Skin epidermis (tissue), 12 donors: ENCODE measurements around the gene KCNAB2.
"Not testable (repeated sequence)": the region's sequence is repeated elsewhere in the genome, so short reads cannot be mapped to it uniquely, and the experiment has no call there.

Source experiments
- H3K27ac ChIP-seq, 21 experiments: fragments of 200-600 bp; sonication (generic) in 11 of 21; one replicate each; pipeline ENCODE4 v1.5.0; 2020; ENCODE audit warnings: mild to moderate bottlenecking in 3 of 21, inconsistent platforms in 2 of 21, moderate library complexity in 2 of 21
- H3K4me3 ChIP-seq, 7 experiments: fragments of 200-600 bp; sonication (generic) in 2 of 7; one replicate each; pipeline ENCODE4 v1.5.0; 2020; ENCODE audit warnings: inconsistent platforms in 2 of 7, mild to moderate bottlenecking in 2 of 7, moderate library complexity in 1 of 7

The KCNAB2 gene

DNA sequence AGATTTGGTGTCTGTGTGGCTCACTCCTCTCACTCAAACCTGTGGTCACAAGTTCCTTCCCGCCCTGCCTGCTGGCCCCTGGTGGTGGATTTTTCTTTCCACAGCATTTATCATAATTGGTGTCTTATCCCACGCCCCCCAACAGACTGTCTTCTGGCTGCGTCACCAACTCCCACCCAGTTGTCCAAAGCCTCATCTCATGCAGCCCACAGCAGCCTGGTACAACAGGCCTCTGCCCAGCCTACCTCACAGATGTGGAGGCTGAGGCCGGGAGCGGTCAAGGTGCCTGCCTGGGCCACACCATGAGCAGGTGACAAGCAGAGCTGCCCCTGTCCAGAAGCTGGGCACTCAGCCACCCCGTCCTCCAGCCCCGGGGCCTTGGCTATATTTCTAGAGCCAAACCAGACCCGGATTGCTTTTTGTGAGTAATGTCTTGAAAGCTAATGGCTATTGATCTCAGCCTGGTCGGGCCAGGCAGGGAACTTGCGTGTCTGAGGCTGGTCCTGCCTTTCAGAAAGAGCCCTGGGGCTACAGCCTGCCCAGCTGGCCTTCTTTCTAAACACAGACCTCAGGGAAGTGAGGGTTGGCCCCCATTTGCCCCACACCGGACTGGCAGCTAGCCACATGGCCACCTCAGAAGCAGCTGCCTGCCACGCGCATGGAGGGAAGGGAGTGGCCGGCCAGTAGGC, 2.6 kb downstream of the KCNAB2 start:
- no peak overlapping the region for H3K27ac ChIP-seq
- no peak overlapping the region for H3K4me3 ChIP-seq

DNA sequence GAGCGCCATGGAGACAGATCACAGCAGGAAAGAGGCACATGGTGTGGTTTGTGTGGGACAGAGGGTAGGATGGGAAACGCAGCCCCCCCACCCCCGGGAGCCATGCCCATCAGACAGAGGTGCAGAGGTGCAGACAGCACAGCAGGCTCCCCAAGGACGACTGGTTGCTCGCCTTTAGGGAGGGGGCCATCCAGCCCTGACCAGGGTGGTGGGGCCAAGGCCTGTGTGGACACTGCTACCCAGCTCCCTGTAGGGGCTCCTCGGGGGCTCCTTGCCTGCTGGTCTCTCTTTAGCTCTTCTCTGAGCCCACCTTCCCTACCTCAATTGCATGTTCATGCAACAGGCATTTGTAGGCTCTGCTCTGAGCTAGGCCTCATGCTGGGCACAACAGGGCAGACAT, 3.7 kb downstream of the KCNAB2 start:
- no peak overlapping the region for H3K4me3 ChIP-seq
- no peak overlapping the region for H3K27ac ChIP-seq

DNA sequence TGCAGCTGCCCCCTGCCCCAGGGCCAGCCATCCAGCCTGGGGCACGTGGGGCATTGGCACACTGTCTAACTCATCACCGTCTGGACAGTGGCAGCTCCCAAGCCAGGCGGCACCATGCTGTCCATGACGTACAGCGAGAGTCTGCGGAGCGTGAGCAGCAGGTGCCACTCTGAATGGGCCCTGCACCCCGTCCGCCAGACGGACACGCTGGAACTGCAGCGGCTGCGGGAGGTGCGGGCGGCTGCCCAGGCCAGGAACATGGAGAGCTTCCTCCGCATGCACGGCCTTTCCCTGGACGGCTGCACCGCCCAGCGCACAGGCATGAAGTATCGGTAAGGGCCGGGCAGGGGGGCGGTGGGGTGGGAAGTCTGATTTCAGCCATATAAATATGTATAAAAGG, 5.7 kb downstream of the KCNAB2 start:
- Histone ChIP-seq H3K4me3 (no peak overlapping the region), H3K27ac (no peak overlapping the region)

DNA sequence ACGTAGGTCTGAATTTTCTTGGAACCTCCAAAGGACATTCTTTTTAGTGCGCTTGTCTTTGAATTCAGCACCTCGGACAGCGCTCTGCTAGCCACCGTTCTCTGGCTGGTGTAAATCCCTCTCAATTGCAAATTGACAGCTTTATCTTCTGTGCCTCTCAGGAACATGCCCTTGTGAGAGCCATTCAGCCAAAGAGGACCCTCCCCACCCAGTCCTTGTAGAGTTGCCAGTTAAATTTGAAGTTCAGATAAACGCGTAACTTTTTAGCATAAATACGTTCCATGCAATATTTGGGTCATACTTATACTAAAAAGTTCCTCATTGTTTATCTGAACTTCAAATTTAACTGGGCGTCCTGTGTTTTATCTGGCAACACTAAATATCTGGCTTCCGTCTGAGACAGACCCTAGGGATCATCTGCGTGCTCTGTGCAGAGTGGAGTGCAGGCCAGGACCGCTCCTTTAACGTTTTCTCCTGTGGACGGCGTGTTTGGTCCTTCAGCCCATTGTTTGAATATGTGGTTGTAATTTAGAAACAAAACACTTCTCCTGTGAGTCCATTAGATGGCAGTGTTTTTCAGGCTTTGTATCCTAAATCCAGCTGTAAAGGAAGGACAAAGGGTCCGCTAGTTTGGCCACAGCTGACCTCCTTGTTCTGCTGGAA, 7.0 kb downstream of the KCNAB2 start:
- Histone ChIP-seq H3K4me3 (no peak overlapping the region), H3K27ac (no peak overlapping the region)

DNA sequence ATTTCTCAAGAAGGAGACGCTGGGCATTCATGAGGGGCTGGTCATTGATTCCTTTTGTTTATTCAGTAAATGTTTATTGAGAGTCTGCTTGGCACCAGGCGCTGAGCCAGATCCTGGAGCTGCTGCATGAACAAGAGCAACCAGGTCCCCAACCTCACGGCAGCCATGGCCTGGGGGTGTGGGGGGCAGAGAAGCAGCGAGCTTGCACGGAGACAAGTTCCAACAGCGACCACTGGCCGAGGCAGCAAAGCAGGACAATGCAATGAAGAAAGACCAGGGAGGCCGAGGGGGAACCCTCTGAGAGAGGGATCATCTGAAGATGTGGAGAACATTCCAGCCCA, 7.5 kb downstream of the KCNAB2 start:
- no peak overlapping the region for H3K4me3 ChIP-seq
- no peak overlapping the region for H3K27ac ChIP-seq

DNA sequence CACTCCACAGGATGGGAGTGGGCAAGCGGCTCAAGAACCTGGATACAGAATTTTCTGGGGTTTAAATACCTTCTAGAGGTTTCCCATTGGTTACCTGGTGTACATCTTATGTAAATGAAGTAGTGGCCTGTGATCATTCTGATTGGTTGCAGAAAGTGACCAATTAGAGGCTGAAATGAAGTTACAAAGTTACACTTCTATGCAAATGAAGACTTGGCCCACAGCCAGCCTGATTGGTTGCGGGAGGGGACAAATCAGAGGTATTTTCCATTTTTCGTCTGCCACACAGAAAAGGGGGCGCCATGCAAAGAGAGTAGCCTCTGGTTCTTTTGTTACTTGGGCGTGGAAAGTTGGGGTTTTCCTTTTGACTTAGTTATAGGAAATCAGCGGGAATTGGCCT, 8.9 kb downstream of the KCNAB2 start:
- Histone ChIP-seq H3K27ac (no peak overlapping the region), H3K4me3 (no peak overlapping the region)

DNA sequence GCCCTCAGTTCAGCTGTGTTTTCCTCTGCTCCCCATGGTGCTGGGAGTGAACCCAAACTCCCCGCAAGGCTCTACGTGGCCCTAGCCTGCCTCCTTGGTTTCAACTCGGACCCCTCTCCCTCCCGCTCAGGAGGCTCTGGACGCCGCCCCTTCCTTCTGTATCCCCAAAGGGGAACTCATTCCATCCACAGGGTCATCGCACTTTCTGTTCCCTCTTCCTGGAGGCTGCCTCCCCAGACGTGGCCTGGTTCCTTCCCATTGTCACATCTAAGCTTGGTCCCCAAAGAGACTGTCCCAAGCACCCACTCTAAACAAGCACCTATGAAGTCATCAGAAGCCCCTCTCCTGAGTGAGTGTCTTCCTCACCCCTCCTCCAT, 10.9 kb downstream of the KCNAB2 start:
- Histone ChIP-seq H3K4me3 (no peak overlapping the region), H3K27ac (peak overlapping the region in 1 of 21 experiments; percentile 21)

DNA sequence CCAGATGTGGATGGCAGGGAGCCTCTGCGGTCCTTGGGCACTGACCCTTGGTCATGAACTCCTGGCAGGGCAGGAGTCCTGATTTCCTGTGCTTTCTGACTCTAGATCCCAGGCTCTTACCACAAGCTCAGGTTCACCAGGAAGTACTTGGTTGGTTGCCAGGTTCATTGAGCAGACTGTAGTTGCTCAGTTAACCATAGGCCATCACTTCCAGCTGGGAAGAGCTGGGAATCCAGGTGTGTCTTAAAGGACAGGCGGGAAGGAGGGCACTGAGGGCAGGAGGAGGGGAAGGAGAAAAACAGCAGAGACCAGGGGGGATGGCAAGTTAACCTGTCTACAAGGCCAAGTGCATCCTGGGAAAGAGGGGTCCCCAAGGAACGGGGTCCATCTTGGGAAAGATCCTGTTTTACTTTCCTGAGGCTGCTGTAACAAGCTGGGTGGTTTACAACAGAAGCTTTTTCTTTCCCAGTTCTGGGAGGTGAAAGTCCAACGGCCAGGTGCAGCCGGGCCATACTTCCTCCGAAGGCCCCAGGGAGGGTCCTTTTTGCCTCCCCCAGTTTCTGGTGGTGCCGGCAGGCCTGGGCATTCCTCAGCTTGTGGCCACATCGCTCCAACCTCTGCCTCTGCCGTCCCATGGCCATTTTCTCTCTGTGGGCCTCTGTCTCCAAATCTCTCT, 11.6 kb downstream of the KCNAB2 start:
- Histone ChIP-seq H3K27ac (no peak overlapping the region), H3K4me3 (no peak overlapping the region)

DNA sequence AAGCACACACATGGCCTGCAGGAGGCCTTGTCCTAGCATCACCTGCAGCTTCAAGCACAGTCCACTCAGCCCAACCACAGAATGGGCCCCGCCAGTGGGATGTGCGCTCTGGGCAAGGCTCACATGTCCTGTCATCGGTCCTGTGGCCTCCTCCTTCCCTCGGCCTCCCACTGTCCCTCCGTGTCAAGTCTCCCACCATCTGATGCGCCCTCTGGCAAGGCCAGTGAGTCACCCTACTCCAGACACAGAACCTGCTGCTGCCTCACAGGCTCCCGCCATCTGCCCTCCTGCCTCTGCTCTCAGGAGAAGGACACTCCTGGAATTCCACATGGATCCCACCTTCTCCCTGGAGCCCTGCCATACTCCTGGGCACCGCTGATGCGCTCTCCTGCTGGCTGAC, 14.2 kb downstream of the KCNAB2 start:
- Histone ChIP-seq H3K27ac (no peak overlapping the region), H3K4me3 (no peak overlapping the region)

DNA sequence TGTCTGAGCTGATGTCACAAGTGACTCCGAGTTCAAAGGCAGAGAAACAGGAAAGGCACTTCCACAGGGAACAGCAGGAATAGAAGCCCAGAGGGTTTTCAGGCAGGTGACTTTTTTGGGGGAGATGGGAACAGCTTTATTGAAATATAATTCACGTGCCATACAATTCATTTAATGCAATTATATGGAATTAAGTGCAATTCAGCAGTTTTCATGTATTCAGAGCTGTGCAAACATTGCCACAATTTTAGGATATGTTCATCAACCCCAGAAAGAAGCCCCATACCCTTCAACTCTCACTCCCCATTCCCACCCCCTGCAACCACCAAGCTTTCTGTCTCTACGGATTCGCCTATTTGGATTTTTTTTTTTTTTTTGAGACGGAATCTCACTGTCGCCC, 17.0 kb downstream of the KCNAB2 start:
- H3K27ac ChIP-seq, result no peak overlapping the region
- H3K4me3 ChIP-seq, result no peak overlapping the region

DNA sequence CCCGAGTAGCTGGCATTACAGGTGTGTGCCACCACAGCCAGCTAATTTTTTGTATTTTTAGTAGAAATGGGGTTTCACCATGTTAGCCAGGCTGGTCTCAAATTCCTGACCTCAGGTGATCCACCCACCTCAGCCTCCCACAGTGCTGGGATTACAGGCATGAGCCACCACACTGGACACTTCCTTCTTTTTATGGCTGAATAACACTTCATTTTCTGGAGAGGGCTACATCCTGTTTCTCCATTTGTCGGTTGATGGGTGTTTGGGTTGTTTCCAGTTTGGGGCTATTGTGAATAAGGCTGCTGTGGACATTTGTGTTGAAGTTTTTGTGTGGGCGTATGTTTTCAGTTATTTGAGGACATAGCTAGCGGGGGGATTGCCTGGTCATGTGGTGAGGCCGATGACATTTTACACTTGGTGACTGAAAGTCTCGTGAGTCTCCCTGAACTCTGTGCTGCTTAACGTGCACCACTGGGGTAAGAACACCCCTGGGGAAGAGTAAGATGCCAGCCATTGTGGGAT, 17.9 kb downstream of the KCNAB2 start:
- not testable (repeated sequence) for H3K27ac ChIP-seq, H3K4me3 ChIP-seq

DNA sequence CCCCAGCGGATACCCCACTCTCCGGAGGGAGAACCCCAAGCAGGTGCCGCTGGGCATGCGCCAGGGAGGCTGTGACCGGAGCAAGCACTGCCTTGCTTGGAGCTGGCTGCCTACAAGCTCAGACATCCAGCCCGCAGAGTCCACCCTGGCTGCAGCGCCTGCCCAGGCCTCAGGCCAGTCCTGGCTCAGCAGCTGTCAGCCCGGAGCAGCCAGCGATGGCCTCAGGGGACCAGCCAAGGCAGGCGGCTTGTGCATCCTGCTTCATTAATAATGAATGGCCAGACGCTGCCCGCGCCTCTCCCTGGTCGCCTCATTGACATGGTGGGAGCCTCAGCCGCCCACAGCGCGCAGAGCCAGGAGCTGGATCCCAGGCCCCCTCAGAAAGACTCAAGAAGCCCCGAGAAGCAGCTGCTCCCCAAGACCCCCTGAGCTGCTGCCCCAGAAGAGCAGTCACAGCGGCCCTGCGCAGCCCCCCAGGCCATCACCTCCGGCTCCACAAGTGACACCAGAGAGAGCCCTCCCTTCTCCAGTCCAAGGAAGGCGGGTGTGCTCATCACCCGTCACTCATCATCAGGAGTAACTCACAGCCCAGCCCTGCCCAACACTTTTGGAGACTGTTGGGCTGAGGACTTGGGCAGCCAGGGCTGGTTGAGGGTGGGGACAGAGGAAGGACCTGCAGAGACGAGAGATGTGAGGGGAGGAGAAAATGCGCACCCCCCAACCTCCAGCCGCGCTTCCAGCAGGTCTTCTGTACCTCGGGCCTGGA, 19.6 kb downstream of the KCNAB2 start:
- no peak overlapping the region for H3K4me3 ChIP-seq
- no peak overlapping the region for H3K27ac ChIP-seq

DNA sequence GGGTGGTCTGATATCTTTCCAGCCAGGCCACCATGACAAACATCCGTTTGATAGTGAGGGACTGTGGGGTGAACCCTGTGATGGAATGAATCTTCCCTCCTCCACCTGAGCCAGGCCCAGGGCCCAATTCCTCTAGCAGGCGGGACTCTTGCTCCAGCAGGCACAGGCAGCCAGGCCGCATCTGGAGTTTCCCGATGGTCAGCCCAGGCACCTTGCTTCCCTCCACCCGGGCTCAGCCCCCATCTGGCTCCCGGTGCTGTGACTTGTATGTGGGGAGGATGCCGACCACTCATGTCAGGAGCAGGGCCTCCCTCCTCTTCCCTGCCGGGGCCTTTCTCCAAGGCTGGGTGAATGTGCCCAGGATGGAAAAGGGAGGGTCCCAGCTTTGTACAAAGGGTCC, 21.0 kb downstream of the KCNAB2 start:
- Histone ChIP-seq H3K27ac (no peak overlapping the region), H3K4me3 (no peak overlapping the region)

DNA sequence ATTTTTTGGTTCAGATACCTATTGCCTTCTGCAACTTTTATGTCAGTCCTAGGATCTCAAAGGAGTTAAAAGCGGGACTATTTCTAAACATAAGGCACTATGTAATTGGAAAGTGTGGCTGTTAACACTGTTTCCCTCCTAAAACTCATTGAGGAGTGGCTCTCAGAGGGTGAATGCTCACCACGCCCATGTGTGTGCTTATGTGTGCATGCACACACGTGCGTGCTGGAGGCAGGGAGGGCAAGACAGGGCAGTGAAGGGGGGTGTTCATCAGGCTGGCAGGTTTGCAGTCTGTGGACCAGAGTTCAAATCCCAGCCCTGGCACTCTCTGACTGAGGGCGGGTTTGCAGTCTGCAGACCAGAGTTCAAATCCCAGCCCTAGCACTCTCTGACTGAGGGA, 22.4 kb downstream of the KCNAB2 start:
- H3K27ac ChIP-seq, result no peak overlapping the region
- no peak overlapping the region for H3K4me3 ChIP-seq

DNA sequence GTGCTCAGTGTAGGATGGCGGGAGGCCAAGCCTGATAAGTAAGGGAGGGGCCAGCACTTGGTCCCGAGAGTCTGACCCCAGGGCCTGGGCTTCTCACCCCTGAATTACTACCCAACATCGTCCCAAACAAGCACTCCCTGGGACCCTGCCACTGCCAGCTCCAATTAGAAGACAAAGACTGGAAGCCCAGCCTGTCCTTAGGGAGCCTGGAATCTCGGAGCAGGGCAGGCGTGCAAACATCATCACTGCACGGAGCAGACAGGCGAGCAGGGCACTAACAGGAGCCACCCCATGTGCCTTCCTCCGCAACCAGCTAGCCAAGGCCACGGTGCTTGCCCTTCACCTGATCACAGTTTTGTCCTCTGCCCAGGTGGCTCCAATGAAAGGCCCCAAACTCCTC, 23.2 kb downstream of the KCNAB2 start:
- Histone ChIP-seq H3K27ac (no peak overlapping the region), H3K4me3 (no peak overlapping the region)

DNA sequence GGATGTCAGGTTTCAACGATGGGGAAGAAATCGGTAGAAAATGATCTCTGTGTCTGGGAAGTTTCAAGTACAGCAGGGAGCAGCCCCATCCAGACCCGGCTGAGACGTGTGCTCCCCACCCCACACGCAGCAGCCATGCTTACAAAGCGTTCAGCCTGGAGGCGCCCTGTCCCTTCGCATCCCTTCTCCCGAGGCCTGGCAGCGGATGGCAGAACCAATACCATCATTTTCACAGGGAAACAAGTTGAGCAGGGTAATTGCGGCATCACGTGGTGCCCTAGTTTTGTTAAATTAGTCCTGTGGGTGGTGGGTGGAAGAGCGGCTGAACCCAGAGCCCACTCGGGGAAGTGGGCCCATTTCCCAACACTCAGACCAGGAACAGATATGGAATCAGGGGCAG, 23.9 kb downstream of the KCNAB2 start:
- Histone ChIP-seq H3K27ac (no peak overlapping the region), H3K4me3 (no peak overlapping the region)

DNA sequence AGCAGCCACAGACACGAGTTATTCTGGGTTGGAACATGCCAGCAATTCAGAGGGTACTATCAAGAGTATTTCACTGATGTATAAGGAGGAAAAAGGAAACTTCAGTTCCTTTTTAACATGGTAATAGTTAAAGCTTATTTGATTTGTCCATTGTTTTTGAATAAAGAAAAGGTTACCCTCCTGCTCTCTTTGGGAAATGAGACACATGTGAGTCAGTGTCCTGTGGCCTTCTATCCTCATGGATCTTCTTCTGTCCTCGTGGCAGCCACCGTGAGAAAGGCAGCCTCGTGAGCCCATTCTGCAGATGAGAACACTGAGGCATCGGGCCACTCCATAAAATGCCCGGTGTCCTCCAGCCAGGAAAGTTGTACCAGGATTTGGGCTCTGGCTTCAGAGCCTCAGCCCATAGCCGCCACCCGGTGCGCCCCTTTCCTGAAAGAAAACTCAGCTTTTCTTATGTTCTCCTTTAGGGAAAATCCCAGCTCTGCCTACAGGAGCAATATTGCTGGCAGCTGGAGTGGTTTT, 24.8 kb downstream of the KCNAB2 start:
- no peak overlapping the region for H3K4me3 ChIP-seq
- H3K27ac ChIP-seq, result no peak overlapping the region

DNA sequence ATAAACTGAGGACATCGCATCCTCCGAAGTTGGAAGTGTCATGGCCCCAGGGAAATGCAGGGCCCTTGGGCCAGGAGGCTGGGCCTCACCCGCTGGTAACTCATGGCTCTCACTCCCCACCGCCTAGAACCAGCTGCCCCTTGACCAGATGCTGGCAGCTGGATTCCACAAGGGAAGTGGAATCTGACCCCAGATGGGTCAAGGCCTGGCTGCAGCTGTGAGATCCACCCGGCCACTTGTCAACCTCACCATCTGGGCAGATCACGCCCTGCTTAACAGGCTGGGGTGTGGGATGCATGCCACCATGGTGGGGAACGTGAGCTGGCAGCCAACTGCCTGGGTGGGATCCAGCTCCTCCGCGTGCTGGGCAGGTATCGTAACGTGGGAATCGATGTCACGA, 25.5 kb downstream of the KCNAB2 start:
- H3K27ac ChIP-seq, result no peak overlapping the region
- no peak overlapping the region for H3K4me3 ChIP-seq

DNA sequence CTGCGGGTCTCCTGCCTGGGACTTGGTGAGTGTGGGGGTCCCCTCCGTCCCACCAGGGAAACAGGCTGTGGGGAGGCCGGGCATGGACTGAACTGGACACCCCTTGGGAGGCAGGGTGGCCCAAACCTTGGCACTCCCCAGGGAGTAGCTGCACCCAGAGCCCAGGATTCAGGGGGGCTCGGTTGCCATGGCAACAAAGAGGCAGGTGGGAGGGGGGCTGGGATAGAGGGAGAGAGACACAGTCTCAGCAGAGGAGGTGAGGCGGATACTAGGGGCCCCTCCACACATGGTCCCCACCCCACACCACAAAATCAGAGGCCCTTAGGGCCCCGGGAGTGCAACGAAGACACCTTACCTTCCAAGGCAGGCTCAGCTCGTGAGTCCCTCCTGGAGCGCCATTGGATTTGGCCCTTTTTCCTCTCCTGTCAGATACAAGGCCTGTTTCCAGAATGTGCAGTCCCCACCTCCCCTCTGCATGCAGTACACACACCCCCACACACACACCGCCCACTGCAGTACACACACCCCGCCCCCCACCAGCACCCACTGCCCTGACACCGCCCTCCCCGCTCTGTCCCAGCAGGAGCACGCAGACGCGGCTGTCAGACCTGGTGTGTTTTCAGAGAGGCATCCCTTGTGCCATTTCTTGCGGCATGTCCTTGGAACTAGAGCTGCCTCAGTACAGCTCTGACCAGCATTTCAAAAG, 27.2 kb downstream of the KCNAB2 start:
- no peak overlapping the region for H3K4me3 ChIP-seq
- no peak overlapping the region for H3K27ac ChIP-seq
